ENCODE data around the gene DENND5A.
"Not testable (repeated sequence)": the region's sequence is repeated elsewhere in the genome, so short reads cannot be mapped to it uniquely, and the experiment has no call there.

The DENND5A gene

GRCh38 chr11:9264316-9265210 lies 587 bp downstream of the DENND5A start:
- peak in 1 of 2 donors; percentile 37 for DNase-seq (ENCODE audit: low read depth in 2 of 2)

GRCh38 chr11:9263840-9264315 lies 1.3 kb downstream of the DENND5A start:
- DNase-seq (ENCODE audit: low read depth in 2 of 2) = peak; percentile 44

- not testable (repeated sequence) for DNase-seq (ENCODE audit: low read depth in 2 of 2)
Measured at GRCh38 chr11:9260838-9261146, 4.4 kb downstream of the DENND5A start.

- no peak for DNase-seq (ENCODE audit: low read depth in 2 of 2)
Measured at GRCh38 chr11:9259981-9260837, 4.9 kb downstream of the DENND5A start.

- DNase-seq (ENCODE audit: low read depth in 2 of 2) = not testable (repeated sequence)
Measured at GRCh38 chr11:9258279-9258678, 6.9 kb downstream of the DENND5A start.

- DNase-seq (ENCODE audit: low read depth in 2 of 2) = no peak
Measured at GRCh38 chr11:9254416-9254815, 10.7 kb downstream of the DENND5A start.

GRCh38 chr11:9253086-9253485 lies 12.1 kb downstream of the DENND5A start:
- DNase-seq (ENCODE audit: low read depth in 2 of 2) = no peak

- DNase-seq (ENCODE audit: low read depth in 2 of 2) = no peak
Measured at GRCh38 chr11:9251311-9251710, 13.8 kb downstream of the DENND5A start.

- no peak for DNase-seq (ENCODE audit: low read depth in 2 of 2)
Measured at GRCh38 chr11:9250139-9250582, 15.0 kb downstream of the DENND5A start.

GRCh38 chr11:9249252-9249651 lies 15.9 kb downstream of the DENND5A start:
- no peak for DNase-seq (ENCODE audit: low read depth in 2 of 2)

GRCh38 chr11:9247863-9248262 lies 17.3 kb downstream of the DENND5A start:
- no peak for DNase-seq (ENCODE audit: low read depth in 2 of 2)

- DNase-seq (ENCODE audit: low read depth in 2 of 2) = not testable (repeated sequence)
Measured at GRCh38 chr11:9236242-9236641, 28.9 kb downstream of the DENND5A start.

GRCh38 chr11:9232482-9232881 lies 32.7 kb downstream of the DENND5A start:
- DNase-seq (ENCODE audit: low read depth in 2 of 2) = no peak

- no peak for DNase-seq (ENCODE audit: low read depth in 2 of 2)
Measured at GRCh38 chr11:9231848-9232177, 33.3 kb downstream of the DENND5A start.

GRCh38 chr11:9230296-9230695 lies 34.9 kb downstream of the DENND5A start:
- no peak for DNase-seq (ENCODE audit: low read depth in 2 of 2)

- DNase-seq (ENCODE audit: low read depth in 2 of 2) = no peak
Measured at GRCh38 chr11:9228091-9228490, 37.1 kb downstream of the DENND5A start.

GRCh38 chr11:9225748-9226298 lies 39.3 kb downstream of the DENND5A start:
- DNase-seq (ENCODE audit: low read depth in 2 of 2) = no peak

GRCh38 chr11:9222654-9223053 lies 42.5 kb downstream of the DENND5A start:
- DNase-seq (ENCODE audit: low read depth in 2 of 2) = no peak

- not testable (repeated sequence) for DNase-seq (ENCODE audit: low read depth in 2 of 2)
Measured at GRCh38 chr11:9220853-9221252, 44.3 kb downstream of the DENND5A start.

- DNase-seq (ENCODE audit: low read depth in 2 of 2) = no peak
Measured at GRCh38 chr11:9219572-9219971, 45.6 kb downstream of the DENND5A start.

GRCh38 chr11:9219115-9219514 lies 46.0 kb downstream of the DENND5A start:
- DNase-seq (ENCODE audit: low read depth in 2 of 2) = no peak

GRCh38 chr11:9214765-9215164 lies 50.4 kb downstream of the DENND5A start:
- no peak for DNase-seq (ENCODE audit: low read depth in 2 of 2)
